HFFc6 (cell line): ENCODE data around the gene CLC. TPM values are rescaled to one million over a fixed set of nuclear protein-coding genes. Genes with fewer than 3 reads are reported as not detected.

ENCODE experiments used
- DNase-seq: peaks from one replicate; pipeline ENCODE4 v3.0.0-alpha.2; 2018
- H3K27ac Mint-ChIP-seq: 2 replicates; pipeline ENCODE4 v1.8.0; 2020; ENCODE audit warnings: mild to moderate bottlenecking, mixed read lengths
- H3K27me3 Mint-ChIP-seq: 2 replicates; pipeline ENCODE4 v1.8.0; 2021; ENCODE audit warnings: mild to moderate bottlenecking, moderate library complexity, mixed read lengths; ENCODE audit not compliant: insufficient read depth
- H3K36me3 Mint-ChIP-seq: 2 replicates; pipeline ENCODE4 v1.8.0; 2021; ENCODE audit warnings: low read depth, mixed read lengths
- H3K4me1 Mint-ChIP-seq: 2 replicates; pipeline ENCODE4 v1.8.0; 2020; ENCODE audit warnings: low read depth, mixed read lengths
- H3K4me3 Mint-ChIP-seq: 2 replicates; pipeline ENCODE4 v1.8.0; 2020; ENCODE audit warnings: mild to moderate bottlenecking, moderate library complexity, mixed read lengths
- H3K9me3 Mint-ChIP-seq: 2 replicates; pipeline ENCODE4 v1.8.0; 2020; ENCODE audit warnings: mild to moderate bottlenecking, mixed read lengths
- CTCF ChIP-seq: fragments of 200-600 bp; sonication (generic); IDR thresholded peaks from 2 replicates; pipeline ENCODE4 v1.5.0; 2021; ENCODE audit warnings: antibody characterized with exemption, mild to moderate bottlenecking
- total RNA-seq, 6 experiments: library from RNA; stranded (reverse); fragmentation: NEBNext Ultra II Directional; extraction: Animal tissue kit (Norgen Biotek cat#: 25700); gene quantifications; 2 replicates in 1 of 6; 3 replicates in 5 of 6; pipeline ENCODE4 v1.2.3, GENCODE V29; 2021

The CLC gene
- total RNA-seq, 6 experiments from 2014 or later: not detected

GRCh38 chr19:39686739-39687138, 51.1 kb downstream of the CLC start:
- H3K27me3 Mint-ChIP-seq: peaks cover 14% of the 10 kb centered on the region
- no peak for TF ChIP-seq CTCF
- DNase-seq: no peak
- H3K36me3 Mint-ChIP-seq: no peaks in the 10 kb centered on the region
- no peaks in the 10 kb centered on the region for H3K9me3 Mint-ChIP-seq
- H3K4me1 Mint-ChIP-seq: no peaks in the 10 kb centered on the region
- H3K4me3 Mint-ChIP-seq: no peak overlapping the region
- H3K27ac Mint-ChIP-seq: no peak overlapping the region

- no peak overlapping the region for H3K4me3 Mint-ChIP-seq
- TF ChIP-seq CTCF: no peak
- no peaks in the 10 kb centered on the region for H3K9me3 Mint-ChIP-seq
- no peaks in the 10 kb centered on the region for H3K4me1 Mint-ChIP-seq
- DNase-seq: no peak
- H3K27ac Mint-ChIP-seq: no peak overlapping the region
- H3K27me3 Mint-ChIP-seq: peaks cover 13% of the 10 kb centered on the region
- H3K36me3 Mint-ChIP-seq: no peaks in the 10 kb centered on the region
Observed at GRCh38 chr19:39684267-39684666, 53.6 kb downstream of the CLC start.

GRCh38 chr19:39681416-39681815, 56.4 kb downstream of the CLC start:
- Mint-ChIP-seq H3K4me3 (no peak overlapping the region), H3K4me1 (no peaks in the 10 kb centered on the region), H3K9me3 (no peaks in the 10 kb centered on the region), H3K27ac (no peak overlapping the region), H3K27me3 (peaks cover 9% of the 10 kb centered on the region), H3K36me3 (no peaks in the 10 kb centered on the region)
- DNase-seq: no peak
- TF ChIP-seq CTCF: no peak

Other genes starting within 250 kb of the CLC start
- under 1 TPM in 2 of 6 experiments, not detected in 4; 0.38 to 0.45 TPM for gene DLL3, start 239.1 kb downstream of the CLC start, total RNA-seq
- gene SELENOV, start 222.9 kb downstream of the CLC start, total RNA-seq: not detected
- 1 to 10 TPM; 2.2 to 3.7 (median 3.3) TPM for gene EID2B, start 205.2 kb downstream of the CLC start, total RNA-seq
- gene EID2, start 197.9 kb downstream of the CLC start, total RNA-seq: 10 to 100 TPM; 18.4 to 23.4 (median 19.0) TPM
- not detected for gene LGALS13, start 135.5 kb downstream of the CLC start, total RNA-seq
- gene LGALS16, start 82.1 kb downstream of the CLC start, total RNA-seq: not detected
- not detected for gene LGALS14, start 33.5 kb downstream of the CLC start, total RNA-seq
- gene LEUTX, start 40.8 kb upstream of the CLC start, total RNA-seq: not detected
- 10 to 100 TPM in 4 of 6 experiments, 1 to 10 TPM in 2; 8.9 to 20.2 (median 12.7) TPM for gene DYRK1B, start 96.1 kb upstream of the CLC start, total RNA-seq
- 100 to 1,000 TPM; 167 to 234 (median 217) TPM for gene FBL, start 108.3 kb upstream of the CLC start, total RNA-seq
- under 1 TPM; 0.02 to 0.83 (median 0.18) TPM for gene FCGBP, start 196.6 kb upstream of the CLC start, total RNA-seq
- 100 to 1,000 TPM; 124 to 144 (median 133) TPM for gene PSMC4, start 233.1 kb upstream of the CLC start, total RNA-seq